Panc1 (cell line): Measurements from ENCODE around the gene TOR1AIP1. TPM values are rescaled to one million over a fixed set of nuclear protein-coding genes. Genes with fewer than 3 reads are reported as not detected.
A peak's percentile ranks its signal among the peaks of the same experiment; 100 is the strongest.

ENCODE experiments used
- ATAC-seq: fragments of 200-7000 bp; cut with Tn5 transposase; 2 replicates; pipeline ENCODE4 v1.9.1; 2020; ENCODE audit warnings: mild to moderate bottlenecking, moderate library complexity
- BruUV-seq: library from RNA; stranded (reverse); fragments of 400-500 nt; replicated peaks from 2 replicates; lab custom pipeline; 2021; lab: Mats Ljungman, UMichigan
- CTCF ChIA-PET: fragments of 300-600 bp; sonication (Branson Sonifier 250); formaldehyde crosslinking; loops from one replicate; lab custom pipeline; 2022; ENCODE audit warnings: antibody characterized with exemption; lab: Charles Lee
- POLR2A ChIA-PET: fragments of 300-600 bp; sonication (Branson Sonifier 250); formaldehyde crosslinking; loops from one replicate; lab custom pipeline; 2022; ENCODE audit warnings: antibody characterized with exemption; lab: Charles Lee
- DNase-seq: peaks from one replicate; pipeline ENCODE4 v3.0.0-alpha.2; 2010; ENCODE audit warnings: low read depth, low spot score
- H3K27ac ChIP-seq: 2 replicates; pipeline ENCODE4 v1.5.1; 2011; ENCODE audit warnings: mild to moderate bottlenecking, low read length, inconsistent platforms
- H3K27me3 ChIP-seq: fragments of 200-500 bp; sonication (Bioruptor generic); 2 replicates; pipeline ENCODE4 v1.6.0; 2014; ENCODE audit warnings: low read length, inconsistent platforms; ENCODE audit not compliant: control insufficient read depth, insufficient read depth
- H3K36me3 ChIP-seq: fragments of 200-500 bp; sonication (Bioruptor generic); 2 replicates; pipeline ENCODE4 v1.5.1; 2014; ENCODE audit warnings: inconsistent platforms, mild to moderate bottlenecking, low read length, moderate library complexity; ENCODE audit not compliant: control insufficient read depth, insufficient read depth
- H3K4me1 ChIP-seq: 2 replicates; pipeline ENCODE4 v1.5.1; 2011; ENCODE audit warnings: inconsistent platforms, mild to moderate bottlenecking, low read length, moderate library complexity; ENCODE audit not compliant: control insufficient read depth, insufficient read depth
- H3K4me3 ChIP-seq, 2 experiments: 2 replicates each; pipeline ENCODE4 v1.5.1; 2011 to 2012; ENCODE audit warnings: low read depth in 2 of 2, low read length in 2 of 2, mild to moderate bottlenecking in 2 of 2, inconsistent platforms in 1 of 2, moderate library complexity in 1 of 2
- H3K9me3 ChIP-seq: fragments of 200-500 bp; sonication (Bioruptor generic); 2 replicates; pipeline ENCODE4 v1.5.1; 2014; ENCODE audit warnings: low read depth, mild to moderate bottlenecking, inconsistent platforms, low read length, moderate library complexity; ENCODE audit not compliant: control insufficient read depth, insufficient read depth
- POLR2AphosphoS5 ChIP-seq: IDR thresholded peaks from 2 replicates; pipeline ENCODE4 v1.6.1; 2012; ENCODE audit warnings: mild to moderate bottlenecking, low read depth, low read length, moderate library complexity
- SIN3A ChIP-seq: IDR thresholded peaks from 2 replicates; pipeline ENCODE4 v1.6.1; 2012; ENCODE audit warnings: low read depth, mild to moderate bottlenecking, low read length, moderate library complexity, borderline replicate concordance; ENCODE audit not compliant: insufficient read depth
- TCF7L2 ChIP-seq: IDR thresholded peaks from 2 replicates; pipeline ENCODE4 v1.6.1; 2011; ENCODE audit warnings: mild to moderate bottlenecking, low read depth, low read length, inconsistent platforms
- in situ Hi-C: cut with HindIII; loops from 2 replicates; pipeline ENCODE4 v1.10.0; 2016; ENCODE audit warnings: low sequenced_read_pairs, low pct_unique_long_range_greater_than_20kb
- intact Hi-C: fragments of 100-400 bp; cut with micrococcal nuclease; formaldehyde crosslinking; loops from one replicate; pipeline ENCODE4 v1.10.0; 2022; ENCODE audit not compliant: unreplicated experiment
- total RNA-seq: library from RNA; stranded (reverse); gene quantifications from one replicate; pipeline ENCODE4 v1.2.1, GENCODE V29; 2021; ENCODE audit not compliant: unreplicated experiment
- TF ChIP-seq, protein P1 (sequence below): fragments of 450-650 bp; IDR thresholded peaks from 2 replicates; pipeline ENCODE4 v1.5.1; 2017; ENCODE audit warnings: mild to moderate bottlenecking
- TF ChIP-seq, protein P2 (sequence below), 2 experiments: IDR thresholded peaks; 2 replicates each; pipeline ENCODE4 v1.6.1; 2011 to 2012; ENCODE audit warnings: low read depth in 2 of 2, control low read depth in 1 of 2, low read length in 1 of 2, mild to moderate bottlenecking in 1 of 2, moderate library complexity in 1 of 2; ENCODE audit not compliant: insufficient read depth in 1 of 2

Gene TOR1AIP1
- total RNA-seq, 1 experiment from 2014 or later = 62.0 TPM

DNA sequence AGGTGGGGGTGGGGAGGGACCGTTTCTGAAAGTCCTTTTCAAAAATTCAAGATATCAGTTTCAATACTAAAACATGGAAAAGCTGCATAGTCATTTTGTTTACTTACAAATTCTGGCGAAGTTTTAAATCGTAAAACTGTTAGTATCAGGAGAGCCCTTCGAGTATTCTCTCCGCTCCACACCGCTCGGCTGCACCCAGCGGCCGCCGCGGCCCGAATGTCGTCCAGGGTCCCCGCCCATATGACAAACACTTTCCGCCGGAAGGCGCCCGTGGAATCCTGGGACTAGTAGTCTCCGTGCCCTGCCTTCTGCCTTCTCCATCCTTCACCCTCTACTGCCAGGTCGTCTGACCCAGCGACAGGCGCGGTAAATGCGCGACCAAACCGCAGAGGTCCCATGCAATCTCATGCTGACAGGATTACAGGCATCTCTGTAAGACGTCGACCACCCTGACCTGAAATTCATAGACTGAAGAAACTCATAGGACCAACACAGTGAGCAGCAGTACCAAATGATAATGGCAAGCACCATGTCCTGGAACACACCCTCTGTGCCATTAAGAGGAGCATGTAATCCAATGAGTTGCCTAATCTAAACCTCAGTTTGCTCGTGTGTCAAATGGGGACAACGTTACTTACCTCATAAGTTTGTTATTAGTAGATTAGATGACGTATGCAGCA lies 4.4 kb upstream of the TOR1AIP1 start, which contains the start of gene TOR1AIP2:
TOR1AIP2 (minus strand) TSS at position 218 of the 680 bp plus-strand sequence. CDS start 25,138 bp downstream, outside the sequence.
- POLR2A ChIA-PET = interaction anchor here (0.6 to 0.7 kb wide), 2 partner anchors 117 to 268 kb away, joined by 5 to 9 read pairs; no protein-coding TSS in a partner anchor
- in situ Hi-C loops = no loop called here

DNA sequence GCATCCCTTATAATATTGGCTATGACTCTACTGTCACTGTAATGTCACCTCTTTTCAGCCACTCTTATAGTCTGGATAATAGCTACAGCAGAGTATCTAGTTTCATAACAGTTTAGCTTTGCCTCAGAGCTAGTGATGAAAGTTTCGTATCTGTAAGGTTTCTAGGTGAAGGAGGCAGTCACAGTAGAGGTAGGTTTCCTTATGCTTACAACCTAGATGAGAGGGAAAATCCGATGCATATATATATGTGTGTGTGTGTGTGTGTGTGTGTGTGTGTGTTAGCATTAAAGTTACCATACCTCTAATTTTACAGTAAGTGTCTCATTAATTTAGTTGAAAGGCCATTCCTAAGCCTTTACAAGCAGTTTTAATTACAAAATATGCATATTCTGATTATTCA lies 2.3 kb upstream of the TOR1AIP1 start:
- in situ Hi-C loops = no loop called here
- Histone ChIP-seq H3K4me3 (no peak overlapping the region), H3K4me1 (peaks cover 17% of the 10 kb centered on the region; the same call in 1 of the 2 replicates), H3K9me3 (no peaks in the 10 kb centered on the region), H3K36me3 (peaks cover 21% of the 10 kb centered on the region), H3K27me3 (no peaks in the 10 kb centered on the region), H3K27ac (peak overlapping the region; percentile 66)
- TF ChIP-seq, protein P1, sequence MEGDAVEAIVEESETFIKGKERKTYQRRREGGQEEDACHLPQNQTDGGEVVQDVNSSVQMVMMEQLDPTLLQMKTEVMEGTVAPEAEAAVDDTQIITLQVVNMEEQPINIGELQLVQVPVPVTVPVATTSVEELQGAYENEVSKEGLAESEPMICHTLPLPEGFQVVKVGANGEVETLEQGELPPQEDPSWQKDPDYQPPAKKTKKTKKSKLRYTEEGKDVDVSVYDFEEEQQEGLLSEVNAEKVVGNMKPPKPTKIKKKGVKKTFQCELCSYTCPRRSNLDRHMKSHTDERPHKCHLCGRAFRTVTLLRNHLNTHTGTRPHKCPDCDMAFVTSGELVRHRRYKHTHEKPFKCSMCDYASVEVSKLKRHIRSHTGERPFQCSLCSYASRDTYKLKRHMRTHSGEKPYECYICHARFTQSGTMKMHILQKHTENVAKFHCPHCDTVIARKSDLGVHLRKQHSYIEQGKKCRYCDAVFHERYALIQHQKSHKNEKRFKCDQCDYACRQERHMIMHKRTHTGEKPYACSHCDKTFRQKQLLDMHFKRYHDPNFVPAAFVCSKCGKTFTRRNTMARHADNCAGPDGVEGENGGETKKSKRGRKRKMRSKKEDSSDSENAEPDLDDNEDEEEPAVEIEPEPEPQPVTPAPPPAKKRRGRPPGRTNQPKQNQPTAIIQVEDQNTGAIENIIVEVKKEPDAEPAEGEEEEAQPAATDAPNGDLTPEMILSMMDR = no peak
- no peak for TF ChIP-seq SIN3A
- no peak for TF ChIP-seq POLR2AphosphoS5
- TF ChIP-seq TCF7L2 = no peak
- TF ChIP-seq, protein P2, sequence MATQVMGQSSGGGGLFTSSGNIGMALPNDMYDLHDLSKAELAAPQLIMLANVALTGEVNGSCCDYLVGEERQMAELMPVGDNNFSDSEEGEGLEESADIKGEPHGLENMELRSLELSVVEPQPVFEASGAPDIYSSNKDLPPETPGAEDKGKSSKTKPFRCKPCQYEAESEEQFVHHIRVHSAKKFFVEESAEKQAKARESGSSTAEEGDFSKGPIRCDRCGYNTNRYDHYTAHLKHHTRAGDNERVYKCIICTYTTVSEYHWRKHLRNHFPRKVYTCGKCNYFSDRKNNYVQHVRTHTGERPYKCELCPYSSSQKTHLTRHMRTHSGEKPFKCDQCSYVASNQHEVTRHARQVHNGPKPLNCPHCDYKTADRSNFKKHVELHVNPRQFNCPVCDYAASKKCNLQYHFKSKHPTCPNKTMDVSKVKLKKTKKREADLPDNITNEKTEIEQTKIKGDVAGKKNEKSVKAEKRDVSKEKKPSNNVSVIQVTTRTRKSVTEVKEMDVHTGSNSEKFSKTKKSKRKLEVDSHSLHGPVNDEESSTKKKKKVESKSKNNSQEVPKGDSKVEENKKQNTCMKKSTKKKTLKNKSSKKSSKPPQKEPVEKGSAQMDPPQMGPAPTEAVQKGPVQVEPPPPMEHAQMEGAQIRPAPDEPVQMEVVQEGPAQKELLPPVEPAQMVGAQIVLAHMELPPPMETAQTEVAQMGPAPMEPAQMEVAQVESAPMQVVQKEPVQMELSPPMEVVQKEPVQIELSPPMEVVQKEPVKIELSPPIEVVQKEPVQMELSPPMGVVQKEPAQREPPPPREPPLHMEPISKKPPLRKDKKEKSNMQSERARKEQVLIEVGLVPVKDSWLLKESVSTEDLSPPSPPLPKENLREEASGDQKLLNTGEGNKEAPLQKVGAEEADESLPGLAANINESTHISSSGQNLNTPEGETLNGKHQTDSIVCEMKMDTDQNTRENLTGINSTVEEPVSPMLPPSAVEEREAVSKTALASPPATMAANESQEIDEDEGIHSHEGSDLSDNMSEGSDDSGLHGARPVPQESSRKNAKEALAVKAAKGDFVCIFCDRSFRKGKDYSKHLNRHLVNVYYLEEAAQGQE (IDR thresholded peaks at IDR 0.05; ENCODE audit: insufficient read depth in 1 of 2, low read depth in 2 of 2, low read length in 1 of 2) = no peak
- ChIA-PET POLR2A (no interaction called here), CTCF (no interaction called here)
- BruUV-seq = no TSS peak
- intact Hi-C loops = no loop called here
- ATAC-seq (no peak), DNase-seq (no peak)

More for the DNA sequence above, 4.4 kb upstream of the TOR1AIP1 start, which contains the start of gene TOR1AIP2:
- Histone ChIP-seq H3K27me3 (no peaks in the 10 kb centered on the region), H3K36me3 (peaks cover 17% of the 10 kb centered on the region), H3K4me3 (peak within 1 kb of the TSS; percentile 79 to 87), H3K4me1 (peaks cover 17% of the 10 kb centered on the region; the same call in 1 of the 2 replicates), H3K9me3 (no peaks in the 10 kb centered on the region), H3K27ac (peak within 1 kb of the TSS; percentile 87)
- intact Hi-C loops = no loop called here
- no TSS peak for BruUV-seq
- TF ChIP-seq TCF7L2 (no peak), POLR2AphosphoS5 (peak; percentile 99), SIN3A (peak; percentile 72; the same call in 1 of the 2 replicates)
- TF ChIP-seq, protein P2 (IDR thresholded peaks at IDR 0.05; ENCODE audit: insufficient read depth in 1 of 2, low read depth in 2 of 2, low read length in 1 of 2) = 0 out of 4 replicates have a peak, but pooled peaks of 1 of the 2 experiments have one; percentile 20
- TF ChIP-seq, protein P1 = no peak
- peak; percentile 79 for DNase-seq
- CTCF ChIA-PET = no interaction called here
- peak; percentile 83 for ATAC-seq
